HCT116 (cell line): Measurements from ENCODE around the gene TTLL11. TPM values are rescaled to one million over a fixed set of nuclear protein-coding genes. Genes with fewer than 3 reads are reported as not detected.

Experiments used
- ATAC-seq: fragments of 200-7000 bp; cut with Tn5 transposase; 2 replicates; pipeline ENCODE4 v1.9.1; 2020; ENCODE audit warnings: mild to moderate bottlenecking, moderate library complexity
- BruUV-seq: library from RNA; stranded (reverse); fragments of 400-500 nt; replicated peaks from 2 replicates; lab custom pipeline; 2021; lab: Mats Ljungman, UMichigan
- CTCF ChIA-PET: fragments of 300-600 bp; sonication (Branson Sonifier 250); formaldehyde crosslinking; loops from one replicate; lab custom pipeline; 2021; ENCODE audit warnings: antibody characterized with exemption; lab: Charles Lee
- POLR2A ChIA-PET: fragments of 300-600, 350-600 bp; sonication (Branson Sonifier 250); formaldehyde crosslinking; loops from one replicate; lab custom pipeline; 2021; ENCODE audit warnings: antibody characterized with exemption; lab: Charles Lee
- RAD21 ChIA-PET, 2 experiments: fragments of 300-600 bp; sonication (Branson Sonifier 250); formaldehyde crosslinking; loops; one replicate each; lab custom pipeline; 2023; ENCODE audit warnings: low total read pairs in 2 of 2; ENCODE audit not compliant: uncharacterized antibody in 2 of 2, unreplicated experiment in 2 of 2, low non-redundant PET in 1 of 2; lab: Charles Lee
- DNase-seq: peaks from one replicate; pipeline ENCODE4 v3.0.0-alpha.2; 2010; ENCODE audit warnings: low read depth, low spot score
- H2AFZ ChIP-seq: fragments of 200-600 bp; shearing (Covaris generic), sonication (generic); 2 replicates; pipeline ENCODE4 v1.6.1; 2017; ENCODE audit warnings: low read depth, mixed run types, mixed read lengths, antibody characterized with exemption, low read length; ENCODE audit not compliant: poor library complexity, severe bottlenecking
- H3K27ac ChIP-seq: 2 replicates; pipeline ENCODE4 v1.5.1; 2012; ENCODE audit warnings: low read depth, low read length
- H3K27me3 ChIP-seq: fragments of 200-600 bp; sonication (generic); 2 replicates; pipeline ENCODE4 v1.6.1; 2016; ENCODE audit warnings: mixed run types, low read length, mixed read lengths; ENCODE audit not compliant: insufficient read depth
- H3K36me3 ChIP-seq, 2 experiments: fragments of 200-500 bp in 1 of 2; fragments of 200-600 bp in 1 of 2; sonication (Bioruptor generic) in 1 of 2; sonication (generic) in 1 of 2; 2 replicates each; pipeline versions ENCODE4 v1.5.1 to v1.6.1; 2014 to 2016; ENCODE audit warnings: low read length in 2 of 2, inconsistent platforms in 1 of 2, mixed read lengths in 1 of 2, mixed run types in 1 of 2; ENCODE audit not compliant: insufficient read depth in 2 of 2, control insufficient read depth in 1 of 2
- H3K4me1 ChIP-seq, 2 experiments: fragments of 200-600 bp in 1 of 2; sonication (generic) in 1 of 2; 2 replicates each; pipeline versions ENCODE4 v1.5.1 to v1.6.1; 2012 to 2017; ENCODE audit warnings: low read length in 2 of 2, inconsistent platforms in 1 of 2, mild to moderate bottlenecking in 1 of 2, mixed read lengths in 1 of 2, mixed run types in 1 of 2, moderate library complexity in 1 of 2; ENCODE audit not compliant: insufficient read depth in 2 of 2, control insufficient read depth in 1 of 2
- H3K4me2 ChIP-seq: fragments of 200-600 bp; sonication (generic); 2 replicates; pipeline ENCODE4 v1.6.1; 2017; ENCODE audit warnings: mixed run types, low read length, mixed read lengths
- H3K4me3 ChIP-seq, 2 experiments: fragments of 200-600 bp in 1 of 2; sonication (generic) in 1 of 2; replicated peaks in 1 of 2; 2 replicates each; pipeline ENCODE4 v1.5.1; 2011 to 2016; ENCODE audit warnings: low read length in 2 of 2, control low read depth in 1 of 2, low read depth in 1 of 2, mild to moderate bottlenecking in 1 of 2, mixed read lengths in 1 of 2, mixed run types in 1 of 2
- H3K79me2 ChIP-seq: fragments of 200-600 bp; sonication (generic); 2 replicates; pipeline ENCODE4 v1.6.1; 2017; ENCODE audit warnings: mild to moderate bottlenecking, mixed run types, low read length, moderate library complexity, mixed read lengths; ENCODE audit not compliant: insufficient read depth
- H3K9ac ChIP-seq: fragments of 200-600 bp; sonication (generic); 2 replicates; pipeline ENCODE4 v1.6.1; 2016; ENCODE audit warnings: low read length, mixed read lengths
- H3K9me2 ChIP-seq: fragments of 200-600 bp; sonication (generic), shearing (Covaris generic); 2 replicates; pipeline ENCODE4 v1.6.1; 2017; ENCODE audit warnings: mixed run types, mild to moderate bottlenecking, moderate library complexity; ENCODE audit not compliant: insufficient read depth
- H3K9me3 ChIP-seq, 2 experiments: fragments of 200-500 bp in 1 of 2; fragments of 200-600 bp in 1 of 2; sonication (Bioruptor generic) in 1 of 2; sonication (generic) in 1 of 2; 2 replicates each; pipeline ENCODE4 v1.6.1; 2014 to 2017; ENCODE audit warnings: low read length in 2 of 2, mixed read lengths in 2 of 2, inconsistent platforms in 1 of 2, low read depth in 1 of 2, mild to moderate bottlenecking in 1 of 2, mixed run types in 1 of 2, moderate library complexity in 1 of 2; ENCODE audit not compliant: control insufficient read depth in 1 of 2, insufficient read depth in 1 of 2
- H4K20me1 ChIP-seq: fragments of 200-600 bp; sonication (generic), shearing (Covaris generic); 2 replicates; pipeline ENCODE4 v1.6.1; 2017; ENCODE audit warnings: mixed run types, mild to moderate bottlenecking, moderate library complexity; ENCODE audit not compliant: insufficient read depth
- EGR1 ChIP-seq: IDR thresholded peaks from 2 replicates; pipeline ENCODE4 v1.6.1; 2012; ENCODE audit warnings: low read depth
- EZH2 ChIP-seq: fragments of 200-600 bp; sonication (generic); IDR thresholded peaks from 2 replicates; pipeline ENCODE4 v1.6.1; 2017; ENCODE audit warnings: antibody characterized with exemption, mixed run types
- FOSL1 ChIP-seq: IDR thresholded peaks from 2 replicates; pipeline ENCODE4 v1.6.1; 2012; ENCODE audit warnings: low read depth
- RAD21 ChIP-seq: IDR thresholded peaks from 2 replicates; pipeline ENCODE4 v1.6.1; 2012; ENCODE audit warnings: low read depth, mild to moderate bottlenecking
- SIN3A ChIP-seq: IDR thresholded peaks from 2 replicates; pipeline ENCODE4 v1.6.1; 2012; ENCODE audit warnings: low read depth
- YY1 ChIP-seq: IDR thresholded peaks from 2 replicates; pipeline ENCODE4 v1.6.1; 2011; ENCODE audit warnings: low read length, low read depth, moderate library complexity, mild to moderate bottlenecking; ENCODE audit not compliant: insufficient replicate concordance; ENCODE audit errors: extremely low read depth
- ZFX ChIP-seq: fragments of 450-650 bp; IDR thresholded peaks from 2 replicates; pipeline ENCODE4 v1.6.1; 2017
- ZNF274 ChIP-seq: fragments of 200-500 bp; sonication (Bioruptor generic); IDR thresholded peaks from 2 replicates; pipeline ENCODE4 v1.6.1; 2014; ENCODE audit warnings: mild to moderate bottlenecking, low read depth, low read length, inconsistent platforms
- intact Hi-C: fragments of 100-400 bp; cut with micrococcal nuclease; formaldehyde crosslinking; loops from 2 replicates; pipeline ENCODE4 v1.10.0; 2022
- total RNA-seq: library from RNA; stranded (reverse); gene quantifications from one replicate; pipeline ENCODE4 v1.2.1, GENCODE V29; 2021; ENCODE audit not compliant: unreplicated experiment

Gene TTLL11
- total RNA-seq, 1 experiment from 2014 or later: 2.2 TPM

- no peak for TF ChIP-seq RAD21
Observed at GRCh38 chr9:122134822-122135528, 41.9 kb upstream of the TTLL11 start (continued).

- DNase-seq (no peak), ATAC-seq (no peak)
- H4K20me1 ChIP-seq: no peaks in the 10 kb centered on the region
- no peak overlapping the region for H3K4me2 ChIP-seq
- H3K9ac ChIP-seq: no peak overlapping the region
- H3K36me3 ChIP-seq: no peaks in the 10 kb centered on the region
- H3K27me3 ChIP-seq: no peaks in the 10 kb centered on the region
- H3K27ac ChIP-seq: no peak overlapping the region
- no peaks in the 10 kb centered on the region for H3K9me3 ChIP-seq
- H3K9me2 ChIP-seq: no peaks in the 10 kb centered on the region
- ChIA-PET POLR2A (no interaction called here), CTCF (interaction anchor here (0.8 to 3.0 kb wide), 2 partner anchors 9 to 11 kb away, joined by 3 to 11 read pairs; no protein-coding TSS in a partner anchor), RAD21 (no interaction called here)
- H3K4me3 ChIP-seq: no peak overlapping the region
- H3K4me1 ChIP-seq: peaks cover 0 to 7% of the 10 kb centered on the region in 2 experiments; a peak in 2 of 4 replicates
- intact Hi-C loops: no loop called here
- TF ChIP-seq ZNF274: no peak
- TF ChIP-seq SIN3A: no peak
- TF ChIP-seq FOSL1: no peak
- no peak for TF ChIP-seq EZH2
- no peak for TF ChIP-seq YY1
- no peak for TF ChIP-seq EGR1
- no peak for TF ChIP-seq ZFX
- no TSS peak for BruUV-seq
- no peaks in the 10 kb centered on the region for H3K79me2 ChIP-seq
- no peak overlapping the region for H2AFZ ChIP-seq
Observed at GRCh38 chr9:122133984-122134535, 41.0 kb upstream of the TTLL11 start.
